ENCODE data around the gene STAG1.

STAG1 gene

GRCh38 chr3:136330900-136331299 is 421.3 kb downstream of the STAG1 start:
- DNase-seq = no peak
- Mint-ChIP-seq H3K4me3 (no peak overlapping the region), H3K27ac (no peak overlapping the region), H3K36me3 (ENCODE audit: low read depth) (peaks cover 80% of the 10 kb centered on the region), H3K9me3 (peaks cover 3% of the 10 kb centered on the region), H3K27me3 (ENCODE audit: low read depth, poor library complexity) (peaks cover 3% of the 10 kb centered on the region), H3K4me1 (no peaks in the 10 kb centered on the region)
- TF ChIP-seq, protein P1, sequence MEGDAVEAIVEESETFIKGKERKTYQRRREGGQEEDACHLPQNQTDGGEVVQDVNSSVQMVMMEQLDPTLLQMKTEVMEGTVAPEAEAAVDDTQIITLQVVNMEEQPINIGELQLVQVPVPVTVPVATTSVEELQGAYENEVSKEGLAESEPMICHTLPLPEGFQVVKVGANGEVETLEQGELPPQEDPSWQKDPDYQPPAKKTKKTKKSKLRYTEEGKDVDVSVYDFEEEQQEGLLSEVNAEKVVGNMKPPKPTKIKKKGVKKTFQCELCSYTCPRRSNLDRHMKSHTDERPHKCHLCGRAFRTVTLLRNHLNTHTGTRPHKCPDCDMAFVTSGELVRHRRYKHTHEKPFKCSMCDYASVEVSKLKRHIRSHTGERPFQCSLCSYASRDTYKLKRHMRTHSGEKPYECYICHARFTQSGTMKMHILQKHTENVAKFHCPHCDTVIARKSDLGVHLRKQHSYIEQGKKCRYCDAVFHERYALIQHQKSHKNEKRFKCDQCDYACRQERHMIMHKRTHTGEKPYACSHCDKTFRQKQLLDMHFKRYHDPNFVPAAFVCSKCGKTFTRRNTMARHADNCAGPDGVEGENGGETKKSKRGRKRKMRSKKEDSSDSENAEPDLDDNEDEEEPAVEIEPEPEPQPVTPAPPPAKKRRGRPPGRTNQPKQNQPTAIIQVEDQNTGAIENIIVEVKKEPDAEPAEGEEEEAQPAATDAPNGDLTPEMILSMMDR (IDR thresholded peaks at IDR 0.05) = no peak

- DNase-seq = no peak
- Mint-ChIP-seq H3K4me3 (no peak overlapping the region), H3K4me1 (no peaks in the 10 kb centered on the region), H3K27me3 (ENCODE audit: low read depth, poor library complexity) (peaks cover 4% of the 10 kb centered on the region), H3K9me3 (peaks cover 5% of the 10 kb centered on the region), H3K27ac (peak overlapping the region; percentile 24), H3K36me3 (ENCODE audit: low read depth) (peaks cover 83% of the 10 kb centered on the region)
- TF ChIP-seq, protein P1 (IDR thresholded peaks at IDR 0.05) = no peak
These were observed 422.6 kb downstream of the STAG1 start for GRCh38 chr3:136329593-136329992.

- no peaks in the 10 kb centered on the region for H3K4me1 Mint-ChIP-seq
- H3K9me3 Mint-ChIP-seq = peaks cover 24% of the 10 kb centered on the region
- no peak for DNase-seq
- H3K27me3 Mint-ChIP-seq (ENCODE audit: low read depth, poor library complexity) = peaks cover 4% of the 10 kb centered on the region
- H3K27ac Mint-ChIP-seq = no peak overlapping the region
- TF ChIP-seq, protein P1 (IDR thresholded peaks at IDR 0.05) = no peak
- H3K4me3 Mint-ChIP-seq = no peak overlapping the region
- H3K36me3 Mint-ChIP-seq (ENCODE audit: low read depth) = peaks cover 84% of the 10 kb centered on the region
These were observed 424.5 kb downstream of the STAG1 start for GRCh38 chr3:136327671-136328070.

GRCh38 chr3:136326316-136326715 is 425.9 kb downstream of the STAG1 start:
- peaks cover 38% of the 10 kb centered on the region for H3K9me3 Mint-ChIP-seq
- H3K27ac Mint-ChIP-seq = no peak overlapping the region
- DNase-seq = no peak
- H3K4me1 Mint-ChIP-seq = no peaks in the 10 kb centered on the region
- TF ChIP-seq, protein P1 (IDR thresholded peaks at IDR 0.05) = no peak
- H3K27me3 Mint-ChIP-seq (ENCODE audit: low read depth, poor library complexity) = peaks cover 4% of the 10 kb centered on the region
- peaks cover 88% of the 10 kb centered on the region for H3K36me3 Mint-ChIP-seq (ENCODE audit: low read depth)
- no peak overlapping the region for H3K4me3 Mint-ChIP-seq

- DNase-seq = no peak
- TF ChIP-seq, protein P1 (IDR thresholded peaks at IDR 0.05) = no peak
- Mint-ChIP-seq H3K27ac (no peak overlapping the region), H3K36me3 (ENCODE audit: low read depth) (peaks cover 65% of the 10 kb centered on the region), H3K9me3 (peaks cover 10% of the 10 kb centered on the region), H3K4me1 (peaks cover 7% of the 10 kb centered on the region), H3K4me3 (no peak overlapping the region), H3K27me3 (ENCODE audit: low read depth, poor library complexity) (no peaks in the 10 kb centered on the region)
These were observed 440.2 kb downstream of the STAG1 start for GRCh38 chr3:136311968-136312367.

GRCh38 chr3:136311261-136311660 is 440.9 kb downstream of the STAG1 start:
- H3K9me3 Mint-ChIP-seq = peaks cover 15% of the 10 kb centered on the region
- DNase-seq = no peak
- H3K27ac Mint-ChIP-seq = no peak overlapping the region
- peaks cover 66% of the 10 kb centered on the region for H3K36me3 Mint-ChIP-seq (ENCODE audit: low read depth)
- no peaks in the 10 kb centered on the region for H3K27me3 Mint-ChIP-seq (ENCODE audit: low read depth, poor library complexity)
- H3K4me1 Mint-ChIP-seq = peaks cover 7% of the 10 kb centered on the region
- TF ChIP-seq, protein P1 (IDR thresholded peaks at IDR 0.05) = no peak
- H3K4me3 Mint-ChIP-seq = no peak overlapping the region
